Osteoblast (primary cell): ENCODE data around the gene CCDC112. TPM values are rescaled to one million over a fixed set of nuclear protein-coding genes. Genes with fewer than 3 reads are reported as not detected.

Experiments used
- DNase-seq: peaks from one replicate; pipeline ENCODE4 v3.0.0; 2011; ENCODE audit warnings: low spot score, mixed read lengths; ENCODE audit not compliant: insufficient read length; ENCODE audit errors: missing footprints
- H2AFZ ChIP-seq: 2 replicates; pipeline ENCODE4 v1.6.0; 2011; ENCODE audit warnings: mild to moderate bottlenecking, low read length
- H3K27ac ChIP-seq: 2 replicates; pipeline ENCODE4 v1.5.1; 2011; ENCODE audit warnings: mild to moderate bottlenecking, low read depth, low read length, moderate library complexity
- H3K27me3 ChIP-seq: 2 replicates; pipeline ENCODE4 v1.6.0; 2012; ENCODE audit warnings: mild to moderate bottlenecking, control low read depth, inconsistent platforms, low read length, moderate library complexity; ENCODE audit not compliant: insufficient read depth
- H3K36me3 ChIP-seq: 2 replicates; pipeline ENCODE4 v1.5.1; 2011; ENCODE audit warnings: mild to moderate bottlenecking, low read length, control low read depth, moderate library complexity; ENCODE audit not compliant: insufficient read depth
- H3K4me1 ChIP-seq: 2 replicates; pipeline ENCODE4 v1.5.1; 2011; ENCODE audit warnings: mild to moderate bottlenecking, low read length, control low read depth, moderate library complexity; ENCODE audit not compliant: insufficient read depth
- H3K4me2 ChIP-seq: 2 replicates; pipeline ENCODE4 v1.6.0; 2011; ENCODE audit warnings: mild to moderate bottlenecking, low read length; ENCODE audit not compliant: insufficient read depth
- H3K4me3 ChIP-seq: fragments of 200-600 bp; sonication (generic); 3 replicates; pipeline ENCODE4 v1.5.1; 2012; ENCODE audit warnings: mild to moderate bottlenecking, low read length, inconsistent platforms; ENCODE audit not compliant: insufficient read depth
- H3K79me2 ChIP-seq: 2 replicates; pipeline ENCODE4 v1.6.0; 2012; ENCODE audit warnings: mild to moderate bottlenecking, low read length, control low read depth, inconsistent platforms; ENCODE audit not compliant: insufficient read depth
- H3K9me3 ChIP-seq: 2 replicates; pipeline ENCODE4 v1.5.1; 2011; ENCODE audit warnings: low read depth, low read length, control low read depth
- H4K20me1 ChIP-seq: 2 replicates; pipeline ENCODE4 v1.6.0; 2012; ENCODE audit warnings: mild to moderate bottlenecking, low read length, control low read depth; ENCODE audit not compliant: insufficient read depth
- CTCF ChIP-seq: IDR thresholded peaks from 2 replicates; pipeline ENCODE4 v1.5.1; 2011; ENCODE audit warnings: mild to moderate bottlenecking, low read depth, low read length, moderate library complexity; ENCODE audit errors: extremely low read depth
- total RNA-seq: library from RNA; depleted of rRNA; stranded (reverse); fragments of >200 nt; gene quantifications from 2 replicates; pipeline ENCODE4 v1.2.3, GENCODE V29; 2012

The CCDC112 gene
- total RNA-seq, 1 donor = 4.7 TPM

GRCh38 chr5:115282131-115282530, 14.3 kb downstream of the CCDC112 start:
- Histone ChIP-seq H3K27ac (no peak overlapping the region), H4K20me1 (no peaks in the 10 kb centered on the region), H3K79me2 (no peaks in the 10 kb centered on the region), H3K36me3 (no peaks in the 10 kb centered on the region), H3K4me2 (no peak overlapping the region), H3K9me3 (no peaks in the 10 kb centered on the region), H3K27me3 (no peaks in the 10 kb centered on the region), H2AFZ (no peak overlapping the region), H3K4me3 (no peak overlapping the region), H3K4me1 (no peaks in the 10 kb centered on the region)
- TF ChIP-seq CTCF = no peak
- DNase-seq = no peak

- DNase-seq = no peak
- H3K79me2 ChIP-seq = no peaks in the 10 kb centered on the region
- no peak for TF ChIP-seq CTCF
- no peak overlapping the region for H3K4me3 ChIP-seq
- no peaks in the 10 kb centered on the region for H3K27me3 ChIP-seq
- no peaks in the 10 kb centered on the region for H4K20me1 ChIP-seq
- no peaks in the 10 kb centered on the region for H3K36me3 ChIP-seq
- no peaks in the 10 kb centered on the region for H3K9me3 ChIP-seq
- H3K4me2 ChIP-seq = no peak overlapping the region
- no peaks in the 10 kb centered on the region for H3K4me1 ChIP-seq
- H3K27ac ChIP-seq = no peak overlapping the region
- no peak overlapping the region for H2AFZ ChIP-seq
Measured at GRCh38 chr5:115274584-115274983, 21.9 kb downstream of the CCDC112 start.

- peaks cover 6% of the 10 kb centered on the region for H3K4me1 ChIP-seq
- H3K36me3 ChIP-seq = no peaks in the 10 kb centered on the region
Measured at GRCh38 chr5:115272297-115272958, 24.0 kb downstream of the CCDC112 start.

More at GRCh38 chr5:115272297-115272958, 24.0 kb downstream of the CCDC112 start:
- H2AFZ ChIP-seq = no peak overlapping the region
- no peak overlapping the region for H3K4me2 ChIP-seq
- H3K4me3 ChIP-seq = no peak overlapping the region
- TF ChIP-seq CTCF = no peak
- DNase-seq = no peak
- no peaks in the 10 kb centered on the region for H3K27me3 ChIP-seq
- no peaks in the 10 kb centered on the region for H4K20me1 ChIP-seq
- H3K9me3 ChIP-seq = no peaks in the 10 kb centered on the region
- no peaks in the 10 kb centered on the region for H3K79me2 ChIP-seq
- H3K27ac ChIP-seq = no peak overlapping the region
